H9 (cell line): ENCODE measurements around the gene PELI2. TPM values are rescaled to one million over a fixed set of nuclear protein-coding genes. Genes with fewer than 3 reads are reported as not detected.
A peak's percentile ranks its signal among the peaks of the same experiment; 100 is the strongest.

Experiments
- DNase-seq: peaks from one replicate; pipeline ENCODE4 v3.0.0-alpha.2; 2017
- H2AFZ ChIP-seq: one replicate; pipeline ENCODE4 v1.6.1; 2013; ENCODE audit warnings: mild to moderate bottlenecking, low read length, control low read depth, moderate library complexity
- H2AK5ac ChIP-seq: 2 replicates; pipeline ENCODE4 v1.6.1; 2013; ENCODE audit warnings: low read length, control low read depth, mixed read lengths; ENCODE audit not compliant: insufficient read length
- H2BK120ac ChIP-seq: one replicate; pipeline ENCODE4 v1.6.1; 2013; ENCODE audit warnings: low read depth, mild to moderate bottlenecking, low read length, control low read depth, inconsistent platforms; ENCODE audit not compliant: poor library complexity, severe bottlenecking
- H2BK12ac ChIP-seq: 2 replicates; pipeline ENCODE4 v1.6.1; 2013; ENCODE audit warnings: low read length, control low read depth, mixed read lengths, low read depth; ENCODE audit not compliant: insufficient read length
- H2BK15ac ChIP-seq: 2 replicates; pipeline ENCODE4 v1.6.1; 2013; ENCODE audit warnings: low read depth, low read length, control low read depth
- H2BK20ac ChIP-seq: one replicate; pipeline ENCODE4 v1.6.1; 2013; ENCODE audit warnings: low read depth, mild to moderate bottlenecking, low read length, control low read depth, inconsistent platforms; ENCODE audit not compliant: poor library complexity, severe bottlenecking
- H2BK5ac ChIP-seq: 2 replicates; pipeline ENCODE4 v1.6.1; 2013; ENCODE audit warnings: low read length, control low read depth, mixed read lengths; ENCODE audit not compliant: insufficient read length
- H3K14ac ChIP-seq: 2 replicates; pipeline ENCODE4 v1.6.1; 2013; ENCODE audit warnings: low read length, control low read depth; ENCODE audit not compliant: insufficient read depth
- H3K18ac ChIP-seq: 2 replicates; pipeline ENCODE4 v1.6.1; 2013; ENCODE audit warnings: low read depth, mild to moderate bottlenecking, mixed read lengths, low read length, control low read depth; ENCODE audit not compliant: insufficient read length
- H3K23ac ChIP-seq: 2 replicates; pipeline ENCODE4 v1.6.1; 2013; ENCODE audit warnings: low read length, control low read depth, mixed read lengths, low read depth; ENCODE audit not compliant: insufficient read length
- H3K23me2 ChIP-seq: 2 replicates; pipeline ENCODE4 v1.6.1; 2013; ENCODE audit warnings: low read depth, mild to moderate bottlenecking, mixed read lengths, low read length, control low read depth; ENCODE audit not compliant: insufficient read length, poor library complexity, severe bottlenecking
- H3K27ac ChIP-seq: 2 replicates; pipeline ENCODE4 v1.5.1; 2013; ENCODE audit warnings: low read length, control low read depth, mixed read lengths, low read depth; ENCODE audit not compliant: insufficient read length
- H3K27me3 ChIP-seq: 2 replicates; pipeline ENCODE4 v1.6.1; 2013; ENCODE audit warnings: low read length, control low read depth, inconsistent platforms; ENCODE audit not compliant: insufficient read depth
- H3K4ac ChIP-seq: 2 replicates; pipeline ENCODE4 v1.6.1; 2013; ENCODE audit warnings: low read depth, mild to moderate bottlenecking, control low read depth, inconsistent platforms, low read length, moderate library complexity
- H3K4me1 ChIP-seq: 2 replicates; pipeline ENCODE4 v1.6.1; 2013; ENCODE audit warnings: low read length, control low read depth, inconsistent platforms; ENCODE audit not compliant: insufficient read depth
- H3K4me2 ChIP-seq: 2 replicates; pipeline ENCODE4 v1.6.1; 2013; ENCODE audit warnings: low read length, control low read depth, mixed read lengths; ENCODE audit not compliant: insufficient read length, insufficient read depth
- H3K56ac ChIP-seq: 2 replicates; pipeline ENCODE4 v1.6.1; 2013; ENCODE audit warnings: low read depth, mild to moderate bottlenecking, mixed read lengths, low read length, control low read depth; ENCODE audit not compliant: insufficient read length
- H3K79me1 ChIP-seq: 2 replicates; pipeline ENCODE4 v1.6.1; 2013; ENCODE audit warnings: low read depth, mild to moderate bottlenecking, moderate library complexity, low read length, control low read depth, inconsistent platforms; ENCODE audit not compliant: insufficient read depth, poor library complexity, severe bottlenecking
- H3K79me2 ChIP-seq: 2 replicates; pipeline ENCODE4 v1.6.1; 2013; ENCODE audit warnings: low read length, control low read depth, inconsistent platforms; ENCODE audit not compliant: insufficient read depth
- H3K9ac ChIP-seq: 2 replicates; pipeline ENCODE4 v1.6.1; 2013; ENCODE audit warnings: low read length, control low read depth, mixed read lengths; ENCODE audit not compliant: insufficient read length; ENCODE audit errors: extremely low read depth
- H3K9me3 ChIP-seq: one replicate; pipeline ENCODE4 v1.6.1; 2013; ENCODE audit warnings: low read depth, low read length, inconsistent platforms; ENCODE audit not compliant: control insufficient read depth
- H3T11ph ChIP-seq: one replicate; pipeline ENCODE4 v1.6.1; 2013; ENCODE audit warnings: mild to moderate bottlenecking, low read length, control low read depth, inconsistent platforms
- H4K20me1 ChIP-seq: one replicate; pipeline ENCODE4 v1.6.1; 2013; ENCODE audit not compliant: control insufficient read depth, insufficient read length, insufficient read depth
- H4K5ac ChIP-seq: 2 replicates; pipeline ENCODE4 v1.6.1; 2013; ENCODE audit warnings: low read depth, mild to moderate bottlenecking, mixed read lengths, low read length, control low read depth; ENCODE audit not compliant: insufficient read length
- H4K8ac ChIP-seq: replicated peaks from 2 replicates; pipeline ENCODE4 v1.6.1; 2013; ENCODE audit warnings: low read length, control low read depth, mixed read lengths, low read depth; ENCODE audit not compliant: insufficient read length
- H4K91ac ChIP-seq: 2 replicates; pipeline ENCODE4 v1.6.1; 2013; ENCODE audit warnings: low read depth, mild to moderate bottlenecking, moderate library complexity, mixed read lengths, low read length, control low read depth; ENCODE audit not compliant: insufficient read length
- H3K27ac Mint-ChIP-seq, 3 experiments: 2 replicates in 2 of 3; 3 replicates in 1 of 3; pipeline ENCODE4 v1.8.0; 2020 to 2021; ENCODE audit warnings: mixed read lengths in 3 of 3, mild to moderate bottlenecking in 1 of 3, moderate library complexity in 1 of 3
- H3K27me3 Mint-ChIP-seq: 2 replicates; pipeline ENCODE4 v1.8.0; 2021; ENCODE audit warnings: low read depth, mild to moderate bottlenecking, moderate library complexity, mixed read lengths
- H3K36me3 Mint-ChIP-seq, 3 experiments: 2 replicates in 2 of 3; 3 replicates in 1 of 3; pipeline ENCODE4 v1.8.0; 2020 to 2021; ENCODE audit warnings: low read depth in 3 of 3, mixed read lengths in 3 of 3; ENCODE audit not compliant: insufficient read depth in 1 of 3
- H3K4me1 Mint-ChIP-seq, 2 experiments: 2 replicates each; pipeline ENCODE4 v1.8.0; 2020; ENCODE audit warnings: mixed read lengths in 2 of 2
- H3K4me3 Mint-ChIP-seq, 2 experiments: 2 replicates in 1 of 2; 3 replicates in 1 of 2; pipeline ENCODE4 v1.8.0; 2020 to 2021; ENCODE audit warnings: mild to moderate bottlenecking in 2 of 2, mixed read lengths in 2 of 2, moderate library complexity in 1 of 2
- H3K9me3 Mint-ChIP-seq, 2 experiments: 2 replicates in 1 of 2; 3 replicates in 1 of 2; pipeline ENCODE4 v1.8.0; 2020; ENCODE audit warnings: mild to moderate bottlenecking in 2 of 2, mixed read lengths in 2 of 2, moderate library complexity in 1 of 2
- CTCF ChIP-seq: fragments of 200-600 bp; sonication (generic); conservative IDR thresholded peaks from 3 replicates; pipeline ENCODE4 v1.8.0; 2021; ENCODE audit warnings: antibody characterized with exemption, mild to moderate bottlenecking
- WGBS: extraction: QIAGEN DNeasy Blood & Tissue Kit; methylation state at CpG from one replicate; pipeline ENCODE4 v1.1.7; 2013; ENCODE audit warnings: missing lambda C conversion rate, low lambda C conversion rate, mixed read lengths; ENCODE audit not compliant: insufficient read length; ENCODE audit errors: extremely low coverage; 5-methylcytosine and 5-hydroxymethylcytosine counted together
- total RNA-seq: library from RNA; stranded (reverse); gene quantifications from 2 replicates; pipeline ENCODE4 v1.2.1, GENCODE V29; 2021

The PELI2 gene
- total RNA-seq, 1 experiment from 2014 or later = 18.0 TPM

GRCh38 chr14:56115976-56116893 lies 2.0 kb upstream of the PELI2 start:
- no peak overlapping the region for H3K4me2 ChIP-seq
- WGBS = no CpG with 5 or more reads among the region's 8 CpGs
- H3K27ac Mint-ChIP-seq = no peak overlapping the region; a peak in 1 of 7 replicates

More at GRCh38 chr14:56115976-56116893, 2.0 kb upstream of the PELI2 start:
- H3K4ac ChIP-seq = no peak overlapping the region
- no peak overlapping the region for H2AFZ ChIP-seq
- no peak overlapping the region for H3K14ac ChIP-seq
- H3K36me3 Mint-ChIP-seq = no peaks in the 10 kb centered on the region; a peak in 1 of 7 replicates
- peaks cover 3% of the 10 kb centered on the region; the same call in 1 of the 2 replicates for H3K4me1 ChIP-seq
- no peak overlapping the region for H4K91ac ChIP-seq
- H3K4me1 Mint-ChIP-seq = peaks cover 24 to 28% of the 10 kb centered on the region in 2 experiments
- no peak overlapping the region for H2BK12ac ChIP-seq
- H4K20me1 ChIP-seq = no peaks in the 10 kb centered on the region
- H3K56ac ChIP-seq = no peak overlapping the region
- DNase-seq = no peak
- no peak overlapping the region for H2BK15ac ChIP-seq
- TF ChIP-seq CTCF = no peak
- peak overlapping the region in 1 of 2 experiments; percentile 24; a peak in 1 of 5 replicates for H3K4me3 Mint-ChIP-seq
- no peak overlapping the region for H2BK20ac ChIP-seq
- no peak overlapping the region for H3K18ac ChIP-seq
- H4K5ac ChIP-seq = no peak overlapping the region
- H3K79me2 ChIP-seq = peaks cover 3% of the 10 kb centered on the region; the same call in 1 of the 2 replicates
- no peaks in the 10 kb centered on the region for H3K9me3 Mint-ChIP-seq
- no peak overlapping the region for H2AK5ac ChIP-seq
- no peak overlapping the region for H3T11ph ChIP-seq
- peaks cover 11% of the 10 kb centered on the region for H3K23me2 ChIP-seq
- no peaks in the 10 kb centered on the region for H3K79me1 ChIP-seq
- no peak overlapping the region for H3K23ac ChIP-seq
- no peak overlapping the region for H2BK5ac ChIP-seq
- H4K8ac ChIP-seq = no peak overlapping the region
- no peak overlapping the region for H3K9ac ChIP-seq
- H3K27me3 Mint-ChIP-seq = peaks cover 21% of the 10 kb centered on the region
- H3K27ac ChIP-seq = no peak overlapping the region
- H2BK120ac ChIP-seq = no peak overlapping the region
- H3K27me3 ChIP-seq = peaks cover 6% of the 10 kb centered on the region; the same call in 1 of the 2 replicates
- H3K9me3 ChIP-seq = no peaks in the 10 kb centered on the region
